Naive thymus-derived CD4-positive, alpha-beta T cell (primary cell): Measurements from ENCODE around the gene PPP1R12B. TPM values are rescaled to one million over a fixed set of nuclear protein-coding genes. Genes with fewer than 3 reads are reported as not detected.
"Not testable (repeated sequence)": the region's sequence is repeated elsewhere in the genome, so short reads cannot be mapped to it uniquely, and the experiment has no call there.

Experiments used
- ATAC-seq: fragments of 150-1000 bp; cut with Tn5 transposase; 2 replicates; pipeline ENCODE4 v1.10.0; 2021; ENCODE audit warnings: mild to moderate bottlenecking, moderate library complexity
- CTCF ChIA-PET: fragments of 350-600 bp; sonication (Branson Sonifier 250); formaldehyde crosslinking; loops from one replicate; lab custom pipeline; 2021; ENCODE audit warnings: antibody characterized with exemption; lab: Charles Lee
- POLR2A ChIA-PET: fragments of 350-600 bp; sonication (Branson Sonifier 250); formaldehyde crosslinking; loops from one replicate; lab custom pipeline; 2021; ENCODE audit warnings: antibody characterized with exemption, inconsistent platforms; lab: Charles Lee
- DNase-seq, 9 donors: peaks; one replicate each; pipeline versions ENCODE4 v3.0.0 to v3.0.0-alpha.2; 2020 to 2022; ENCODE audit warnings: mixed read lengths in 1 of 9
- H3K27ac ChIP-seq: one replicate; pipeline ENCODE4 v1.7.0; 2013; ENCODE audit warnings: mild to moderate bottlenecking, low read depth, low read length, moderate library complexity
- H3K27me3 ChIP-seq, 2 donors: one replicate each; pipeline ENCODE4 v1.7.0; 2013; ENCODE audit warnings: low read length in 2 of 2, mild to moderate bottlenecking in 2 of 2, moderate library complexity in 2 of 2; ENCODE audit not compliant: control insufficient read depth in 2 of 2, insufficient read depth in 2 of 2
- H3K36me3 ChIP-seq, 3 experiments: 1 replicate in 2 of 3; 2 replicates in 1 of 3; pipeline ENCODE4 v1.7.0; 2013; ENCODE audit warnings: low read length in 3 of 3, mild to moderate bottlenecking in 3 of 3, moderate library complexity in 1 of 3; ENCODE audit not compliant: insufficient read depth in 3 of 3, control insufficient read depth in 2 of 3
- H3K4me1 ChIP-seq, 2 donors: one replicate each; pipeline ENCODE4 v1.7.0; 2013; ENCODE audit warnings: low read length in 2 of 2, mild to moderate bottlenecking in 2 of 2, moderate library complexity in 1 of 2; ENCODE audit not compliant: control insufficient read depth in 2 of 2, insufficient read depth in 2 of 2
- H3K4me3 ChIP-seq: 2 replicates; pipeline ENCODE4 v1.7.0; 2013; ENCODE audit warnings: mild to moderate bottlenecking, low read length
- H3K9me3 ChIP-seq, 3 experiments: 1 replicate in 2 of 3; 2 replicates in 1 of 3; pipeline ENCODE4 v1.7.0; 2013; ENCODE audit warnings: low read length in 3 of 3; ENCODE audit not compliant: control insufficient read depth in 2 of 3
- H3K27ac Mint-ChIP-seq, 9 donors: one replicate each; pipeline ENCODE4 v1.8.0; 2020 to 2022; ENCODE audit warnings: mixed read lengths in 9 of 9, mild to moderate bottlenecking in 8 of 9, moderate library complexity in 5 of 9, inconsistent platforms in 2 of 9
- H3K27me3 Mint-ChIP-seq, 5 donors: one replicate each; pipeline ENCODE4 v1.8.0; 2021 to 2022; ENCODE audit warnings: mixed read lengths in 5 of 5, mild to moderate bottlenecking in 1 of 5
- H3K36me3 Mint-ChIP-seq, 5 donors: one replicate each; pipeline ENCODE4 v1.8.0; 2020 to 2022; ENCODE audit warnings: mixed read lengths in 5 of 5, mild to moderate bottlenecking in 3 of 5, inconsistent platforms in 1 of 5
- H3K4me1 Mint-ChIP-seq, 7 donors: one replicate each; pipeline ENCODE4 v1.8.0; 2020 to 2022; ENCODE audit warnings: mixed read lengths in 7 of 7, mild to moderate bottlenecking in 3 of 7, inconsistent platforms in 1 of 7
- H3K4me3 Mint-ChIP-seq, 10 donors: one replicate each; pipeline ENCODE4 v1.8.0; 2020 to 2022; ENCODE audit warnings: mild to moderate bottlenecking in 10 of 10, mixed read lengths in 10 of 10, moderate library complexity in 6 of 10, inconsistent platforms in 2 of 10
- H3K9me3 Mint-ChIP-seq, 11 donors: one replicate each; pipeline ENCODE4 v1.8.0; 2020 to 2022; ENCODE audit warnings: mixed read lengths in 11 of 11, mild to moderate bottlenecking in 4 of 11, inconsistent platforms in 1 of 11, moderate library complexity in 1 of 11
- intact Hi-C, 2 donors: fragments of 100-400 bp; cut with micrococcal nuclease; formaldehyde crosslinking; loops; one replicate each; pipeline ENCODE4 v1.15.1; 2023
- polyA plus RNA-seq, 2 donors: library from polyadenylated mRNA; unstranded; fragments of 300-500 nt; fragmentation: Illumina TruSeq; gene quantifications; one replicate each; pipeline ENCODE4 v1.2.3, GENCODE V29; 2021
- total RNA-seq, 6 experiments: library from RNA in 5 of 6; stranded (reverse) in 5 of 6; gene quantifications; 1 replicate in 5 of 6; 2 replicates in 1 of 6; pipeline ENCODE4 v1.2.3 and lab custom pipeline; 2021 to 2026

PPP1R12B gene
- total and polyA plus RNA-seq, 7 experiments from 2014 or later: 5.2 to 38.1 (median 26.8) TPM

DNA sequence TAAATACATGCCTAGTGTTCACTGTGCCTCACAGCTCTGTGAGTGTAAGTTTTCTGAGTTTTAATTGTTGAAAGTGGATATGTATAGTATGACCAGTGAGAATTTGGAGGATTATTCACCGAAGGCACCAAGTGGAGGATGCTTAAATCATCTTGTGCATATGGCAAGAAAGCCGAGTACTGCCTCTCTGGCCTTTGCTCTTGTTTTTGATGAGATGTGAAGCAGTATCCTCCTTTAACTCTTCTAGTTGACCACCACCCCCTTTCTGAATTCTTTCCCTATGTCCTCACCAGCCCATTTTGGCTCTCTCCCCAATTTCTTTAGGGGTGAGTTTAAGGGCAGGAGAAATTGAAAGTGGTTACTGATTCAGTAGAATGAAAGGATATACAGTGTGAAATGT is 231.3 kb downstream of the PPP1R12B start:
- H3K4me3 ChIP-seq: no peak overlapping the region
- H3K9me3 ChIP-seq: no peaks in the 10 kb centered on the region
- no peaks in the 10 kb centered on the region for H3K9me3 Mint-ChIP-seq
- ATAC-seq: no peak
- H3K27ac Mint-ChIP-seq: no peak overlapping the region
- CTCF ChIA-PET: no interaction called here
- no peak overlapping the region for H3K4me3 Mint-ChIP-seq
- H3K36me3 Mint-ChIP-seq: peaks cover 6 to 39% (median 29%) of the 10 kb centered on the region in 5 donors
- intact Hi-C loops: no loop called here
- POLR2A ChIA-PET: no interaction called here
- no peak for DNase-seq
- H3K27me3 ChIP-seq: no peaks in the 10 kb centered on the region
- peaks cover 0 to under 1% (median 0%) of the 10 kb centered on the region in 7 donors for H3K4me1 Mint-ChIP-seq
- no peak overlapping the region for H3K27ac ChIP-seq
- H3K36me3 ChIP-seq: peaks cover 0 to 14% (median 0%) of the 10 kb centered on the region in 3 experiments
- no peaks in the 10 kb centered on the region for H3K27me3 Mint-ChIP-seq
- H3K4me1 ChIP-seq: no peaks in the 10 kb centered on the region

DNA sequence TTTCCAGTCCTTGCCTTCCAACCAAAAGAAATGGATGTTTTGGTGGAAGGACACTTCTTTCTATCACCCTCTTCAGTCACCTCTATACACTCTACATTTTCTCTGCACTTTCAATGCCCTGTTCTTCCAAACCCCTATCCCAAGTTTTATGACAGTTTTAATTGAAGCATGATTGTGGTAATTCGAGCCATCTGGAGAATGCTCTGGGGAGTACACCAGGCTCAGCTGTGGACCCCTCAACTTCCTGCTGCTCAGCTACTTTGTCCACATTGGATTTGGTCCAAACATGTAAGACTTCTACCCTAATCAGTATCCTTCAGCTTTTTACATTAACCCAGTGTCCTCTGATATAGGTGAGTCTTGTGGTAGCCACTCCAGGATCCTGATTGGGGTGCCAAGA is 232.1 kb downstream of the PPP1R12B start:
- Mint-ChIP-seq H3K27me3 (no peaks in the 10 kb centered on the region), H3K4me1 (no peaks in the 10 kb centered on the region), H3K4me3 (no peak overlapping the region), H3K27ac (no peak overlapping the region), H3K9me3 (no peaks in the 10 kb centered on the region), H3K36me3 (peaks cover 6 to 31% (median 24%) of the 10 kb centered on the region in 5 donors)
- DNase-seq (no peak), ATAC-seq (no peak)
- ChIA-PET POLR2A (interaction anchor here (0.7 kb wide), 1 partner anchor 564 kb away, joined by 3 read pairs; no protein-coding TSS in a partner anchor), CTCF (no interaction called here)
- Histone ChIP-seq H3K9me3 (no peaks in the 10 kb centered on the region), H3K27me3 (no peaks in the 10 kb centered on the region), H3K4me1 (no peaks in the 10 kb centered on the region), H3K27ac (no peak overlapping the region), H3K4me3 (no peak overlapping the region), H3K36me3 (peaks cover 0 to 14% (median 0%) of the 10 kb centered on the region in 3 experiments)
- intact Hi-C loops: no loop called here

DNA sequence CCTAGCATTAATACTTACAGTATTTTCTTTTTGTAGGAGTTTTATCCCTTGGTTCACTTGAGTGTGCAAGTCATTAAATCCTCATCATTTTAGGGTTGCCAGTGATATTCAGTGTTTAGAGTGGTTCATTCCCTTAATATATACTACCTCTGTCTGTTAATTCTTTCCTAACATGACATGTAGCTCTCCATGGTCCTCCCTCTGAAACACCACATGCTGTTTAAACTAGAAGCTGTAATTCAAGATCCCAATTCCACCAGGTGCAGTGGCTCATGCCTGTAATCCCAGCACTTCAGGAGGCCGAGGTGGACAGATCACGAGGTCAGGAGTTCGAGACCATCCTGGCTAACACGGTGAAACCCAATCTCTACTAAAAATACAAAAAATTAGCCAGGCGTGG is 233.9 kb downstream of the PPP1R12B start:
- H3K4me3 Mint-ChIP-seq, H3K9me3 Mint-ChIP-seq: not testable (repeated sequence)
- CTCF ChIA-PET: interaction anchor here (1.1 kb wide), 1 partner anchor 8 kb away, joined by 4 read pairs; no protein-coding TSS in a partner anchor

DNA sequence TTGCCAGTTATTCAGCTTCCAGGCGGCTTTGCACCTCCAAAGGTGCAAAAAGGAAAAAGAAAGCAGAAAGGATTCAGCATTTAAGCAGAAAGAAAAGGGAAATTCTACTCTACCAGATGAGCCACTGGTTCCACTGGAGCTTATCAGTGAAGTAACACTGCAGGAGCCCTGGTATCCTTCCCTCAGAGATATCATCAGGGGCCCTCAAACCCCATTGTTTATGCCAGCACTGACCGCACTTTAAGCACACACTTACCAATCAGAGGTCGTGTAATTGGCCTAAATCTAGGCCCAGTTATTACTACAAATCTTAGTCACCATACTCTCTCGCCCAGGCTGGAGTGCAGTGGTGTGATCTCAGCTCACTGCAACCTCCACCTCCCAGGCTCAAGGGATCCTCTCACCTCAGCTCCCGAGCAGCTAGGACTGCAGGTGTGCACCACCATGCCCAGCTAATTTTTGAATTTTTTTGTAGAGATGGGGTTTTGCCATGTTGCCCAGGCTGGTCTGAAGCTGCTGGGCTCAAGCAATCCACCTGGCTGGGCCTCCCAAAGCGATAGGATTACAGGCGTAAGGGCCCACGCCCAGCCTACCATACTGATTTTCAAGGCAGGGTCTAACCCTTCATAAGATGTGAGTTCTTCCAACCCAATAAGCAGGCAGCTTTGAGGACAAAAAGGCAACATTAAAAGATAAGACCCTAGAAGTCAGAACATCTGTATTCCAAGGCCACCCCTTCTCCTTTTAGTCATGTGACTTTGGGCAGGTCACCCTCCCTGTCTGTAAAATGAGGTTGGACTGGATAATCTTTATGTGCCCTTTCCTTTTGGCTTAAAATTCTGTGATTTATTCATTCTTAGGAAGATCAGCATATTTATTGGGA is 236.4 kb downstream of the PPP1R12B start:
- ChIA-PET CTCF (interaction anchor here (0.7 kb wide), 1 partner anchor 13 kb away, joined by 7 read pairs; no protein-coding TSS in a partner anchor), POLR2A (no interaction called here)
- ATAC-seq: no peak

More for the DNA sequence above, 233.9 kb downstream of the PPP1R12B start:
- H3K27ac Mint-ChIP-seq, H3K4me1 ChIP-seq, H3K27me3 ChIP-seq, H3K9me3 ChIP-seq, H3K4me1 Mint-ChIP-seq, H3K27me3 Mint-ChIP-seq, POLR2A ChIA-PET, ATAC-seq, intact Hi-C loops, H3K4me3 ChIP-seq, H3K27ac ChIP-seq, DNase-seq: not testable (repeated sequence)
- peaks cover 0 to 14% (median 0%) of the 10 kb centered on the region in 3 experiments for H3K36me3 ChIP-seq
- H3K36me3 Mint-ChIP-seq: peaks cover 6 to 33% (median 24%) of the 10 kb centered on the region in 5 donors

DNA sequence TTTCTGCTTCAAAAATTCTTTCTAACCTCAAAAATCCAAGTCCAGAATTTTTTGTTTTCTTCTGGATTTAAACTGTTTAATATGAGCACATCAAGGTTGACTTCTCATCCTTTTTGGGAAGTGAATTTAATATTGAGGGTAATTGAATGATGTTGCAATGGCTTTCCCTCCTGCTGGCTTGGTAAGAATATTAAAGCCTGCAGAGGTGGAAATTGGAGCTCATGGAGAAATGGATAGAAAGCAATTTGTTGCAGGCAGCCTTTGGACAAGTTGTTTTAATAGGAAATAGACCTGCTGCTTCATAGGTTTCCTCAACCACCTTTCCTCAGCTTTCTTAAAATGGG is 237.1 kb downstream of the PPP1R12B start:
- Histone ChIP-seq H3K4me1 (no peaks in the 10 kb centered on the region), H3K9me3 (no peaks in the 10 kb centered on the region), H3K4me3 (no peak overlapping the region), H3K27ac (no peak overlapping the region), H3K27me3 (no peaks in the 10 kb centered on the region), H3K36me3 (peaks cover 0 to 10% (median 0%) of the 10 kb centered on the region in 3 experiments)
- Mint-ChIP-seq H3K27me3 (no peaks in the 10 kb centered on the region), H3K36me3 (peaks cover 6 to 31% (median 16%) of the 10 kb centered on the region in 5 donors), H3K4me3 (no peak overlapping the region), H3K4me1 (peaks cover 0 to 10% (median 0%) of the 10 kb centered on the region in 7 donors), H3K9me3 (no peaks in the 10 kb centered on the region), H3K27ac (no peak overlapping the region)
- CTCF ChIA-PET: no interaction called here
- POLR2A ChIA-PET: no interaction called here
- ATAC-seq: no peak
- intact Hi-C loops: no loop called here
- DNase-seq: no peak

More for the DNA sequence above, 236.4 kb downstream of the PPP1R12B start:
- H3K4me1 ChIP-seq: no peaks in the 10 kb centered on the region
- Mint-ChIP-seq H3K4me1 (peaks cover 0 to 10% (median 0%) of the 10 kb centered on the region in 7 donors), H3K27ac (no peak overlapping the region), H3K27me3 (no peaks in the 10 kb centered on the region), H3K36me3 (peaks cover 6 to 37% (median 23%) of the 10 kb centered on the region in 5 donors), H3K4me3 (no peak overlapping the region), H3K9me3 (no peaks in the 10 kb centered on the region)
- H3K27me3 ChIP-seq: no peaks in the 10 kb centered on the region
- H3K27ac ChIP-seq: no peak overlapping the region
- H3K4me3 ChIP-seq: no peak overlapping the region
- DNase-seq: no peak
- intact Hi-C loops: no loop called here
- H3K9me3 ChIP-seq: no peaks in the 10 kb centered on the region
- peaks cover 0 to 14% (median 0%) of the 10 kb centered on the region in 3 experiments for H3K36me3 ChIP-seq

DNA sequence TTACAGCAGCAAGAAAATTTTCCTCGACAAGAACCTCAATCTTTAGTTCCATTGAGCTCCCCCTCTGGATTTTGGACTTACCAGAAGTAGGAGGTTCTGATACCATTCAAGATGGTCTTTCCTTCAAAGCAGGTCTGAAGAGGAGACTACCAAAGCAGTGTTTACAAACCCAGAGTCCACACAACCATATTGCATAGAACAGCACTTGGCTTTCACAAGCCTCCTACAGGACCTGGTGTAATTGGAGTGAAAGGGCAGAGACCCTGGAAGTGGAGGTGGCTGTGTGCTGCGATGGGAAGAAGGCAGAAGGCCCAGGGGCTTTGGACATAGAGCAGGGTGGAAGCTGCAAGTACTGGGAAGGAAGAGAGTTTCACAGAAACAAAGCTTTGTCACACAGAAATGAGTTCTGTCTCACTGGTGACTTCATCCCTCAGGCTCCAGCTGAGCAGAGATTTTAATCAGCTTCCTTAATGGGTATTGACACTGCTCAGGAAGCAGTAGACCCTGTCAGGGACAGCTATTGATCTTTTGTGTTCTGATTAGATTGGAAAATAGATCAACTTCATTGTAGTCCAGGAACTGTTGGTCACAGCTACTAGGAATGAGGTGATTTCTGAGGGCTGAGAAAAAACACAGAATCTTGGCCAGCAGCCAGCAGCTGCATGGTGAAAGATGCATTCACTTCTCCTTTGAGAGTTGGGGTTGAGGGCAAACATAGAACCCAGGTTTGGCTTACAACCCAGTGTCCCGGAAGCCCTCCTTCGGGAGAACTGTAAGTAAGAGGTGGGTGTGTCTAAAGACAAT is 237.7 kb downstream of the PPP1R12B start:
- CTCF ChIA-PET: no interaction called here
- H3K4me3 Mint-ChIP-seq: no peak overlapping the region
- Histone ChIP-seq H3K27me3 (no peaks in the 10 kb centered on the region), H3K9me3 (no peaks in the 10 kb centered on the region), H3K36me3 (peaks cover 0 to 3% (median 0%) of the 10 kb centered on the region in 3 experiments), H3K27ac (no peak overlapping the region), H3K4me3 (no peak overlapping the region), H3K4me1 (no peaks in the 10 kb centered on the region)
- no peak for ATAC-seq
- POLR2A ChIA-PET: no interaction called here
- intact Hi-C loops: no loop called here
- no peaks in the 10 kb centered on the region for H3K27me3 Mint-ChIP-seq
- H3K36me3 Mint-ChIP-seq: peaks cover under 1 to 25% (median 10%) of the 10 kb centered on the region in 5 donors
- H3K4me1 Mint-ChIP-seq: peaks cover 0 to 10% (median 0%) of the 10 kb centered on the region in 7 donors
- DNase-seq: no peak
- no peaks in the 10 kb centered on the region for H3K9me3 Mint-ChIP-seq
- no peak overlapping the region for H3K27ac Mint-ChIP-seq
